Hematopoietic multipotent progenitor cell treated with erythropoietin and hydrocortisone succinate and interleukin-3 and kit ligand, for 15 days (in vitro differentiated cells): ENCODE results near the gene FGR.
A peak's percentile ranks its signal among the peaks of the same experiment; 100 is the strongest.

Experiments used
- DNase-seq: peaks from one replicate; pipeline ENCODE4 v3.0.0-alpha.2; 2015; ENCODE audit warnings: low spot score

Gene FGR

GRCh38 chr1:27615346-27616192 lies 19.4 kb downstream of the FGR start:
- DNase-seq: no peak

- no peak for DNase-seq
Observed at GRCh38 chr1:27614625-27615344, 20.2 kb downstream of the FGR start.

- no peak for DNase-seq
Observed at GRCh38 chr1:27614043-27614624, 20.9 kb downstream of the FGR start.

GRCh38 chr1:27612718-27613117 lies 22.3 kb downstream of the FGR start:
- no peak for DNase-seq

- DNase-seq: no peak
Observed at GRCh38 chr1:27611450-27611849, 23.5 kb downstream of the FGR start.

GRCh38 chr1:27609618-27610240 lies 25.3 kb downstream of the FGR start:
- DNase-seq: no peak

- DNase-seq: no peak
Observed at GRCh38 chr1:27609210-27609555, 25.8 kb downstream of the FGR start.

- DNase-seq: no peak
Observed at GRCh38 chr1:27607239-27607804, 27.7 kb downstream of the FGR start.

- DNase-seq: no peak
Observed at GRCh38 chr1:27606708-27607238, 28.2 kb downstream of the FGR start.

- peak; percentile 64 for DNase-seq
Observed at GRCh38 chr1:27605796-27606707, 28.9 kb downstream of the FGR start.

- DNase-seq: no peak
Observed at GRCh38 chr1:27605300-27605766, 29.7 kb downstream of the FGR start.

- no peak for DNase-seq
Observed at GRCh38 chr1:27604579-27605299, 30.2 kb downstream of the FGR start.

GRCh38 chr1:27603681-27604578 lies 31.1 kb downstream of the FGR start, which contains the start of gene AHDC1:
Gene AHDC1 (minus strand): TSS chr1:27604144. CDS start chr1:27552115, 52,029 bp downstream.
- peak; percentile 89 for DNase-seq

- DNase-seq: no peak
Observed at GRCh38 chr1:27603309-27603680, 31.7 kb downstream of the FGR start.

GRCh38 chr1:27602462-27603308 lies 32.3 kb downstream of the FGR start:
- DNase-seq: no peak

GRCh38 chr1:27601771-27602461 lies 33.1 kb downstream of the FGR start:
- no peak for DNase-seq

GRCh38 chr1:27601321-27601770 lies 33.6 kb downstream of the FGR start:
- DNase-seq: no peak
